ENCODE data around the gene P2RX2. TPM values are rescaled to one million over a fixed set of nuclear protein-coding genes. Genes with fewer than 3 reads are reported as not detected.
"Not testable (repeated sequence)": the region's sequence is repeated elsewhere in the genome, so short reads cannot be mapped to it uniquely, and the experiment has no call there.

P2RX2 gene
- polyA plus RNA-seq, 1 donor from 2014 or later, result not detected

GRCh38 chr12:132592282-132592970, 26.1 kb upstream of the P2RX2 start:
- Mint-ChIP-seq H3K36me3 (no peaks in the 10 kb centered on the region), H3K4me1 (peaks cover 4 to 10% (median 4%) of the 10 kb centered on the region in 3 donors), H3K27ac (no peak overlapping the region)

GRCh38 chr12:132593071-132593470, 25.5 kb upstream of the P2RX2 start:
- no peak overlapping the region for H3K4me3 Mint-ChIP-seq
- no peak overlapping the region for H3K27ac Mint-ChIP-seq
- H3K36me3 Mint-ChIP-seq, result no peaks in the 10 kb centered on the region

More at GRCh38 chr12:132592282-132592970, 26.1 kb upstream of the P2RX2 start:
- Mint-ChIP-seq H3K4me3 (no peak overlapping the region), H3K9me3 (no peaks in the 10 kb centered on the region), H3K27me3 (peaks cover 8% of the 10 kb centered on the region)

GRCh38 chr12:132593521-132593920, 25.1 kb upstream of the P2RX2 start:
- Mint-ChIP-seq H3K27ac (peak overlapping the region in 1 of 3 donors; percentile 36), H3K36me3 (no peaks in the 10 kb centered on the region), H3K4me3 (peak overlapping the region in 1 of 4 donors; percentile 69), H3K27me3 (peaks cover 11% of the 10 kb centered on the region), H3K4me1 (peaks cover 7 to 13% (median 8%) of the 10 kb centered on the region in 3 donors), H3K9me3 (no peaks in the 10 kb centered on the region)

More at GRCh38 chr12:132593071-132593470, 25.5 kb upstream of the P2RX2 start:
- Mint-ChIP-seq H3K4me1 (peaks cover 7 to 13% (median 8%) of the 10 kb centered on the region in 3 donors), H3K9me3 (no peaks in the 10 kb centered on the region), H3K27me3 (peaks cover 11% of the 10 kb centered on the region)

- H3K4me3 Mint-ChIP-seq, result peak overlapping the region in 1 of 4 donors; percentile 69
- no peaks in the 10 kb centered on the region for H3K36me3 Mint-ChIP-seq
- H3K9me3 Mint-ChIP-seq, result no peaks in the 10 kb centered on the region
- peak overlapping the region in 2 of 3 donors; percentile 36 for H3K27ac Mint-ChIP-seq
- peaks cover 11% of the 10 kb centered on the region for H3K27me3 Mint-ChIP-seq
- H3K4me1 Mint-ChIP-seq, result peaks cover 8 to 15% (median 10%) of the 10 kb centered on the region in 3 donors
Observed at GRCh38 chr12:132593938-132594358, 24.6 kb upstream of the P2RX2 start.

GRCh38 chr12:132595183-132595582, 23.4 kb upstream of the P2RX2 start:
- H3K27me3 Mint-ChIP-seq, result peaks cover 11% of the 10 kb centered on the region
- no peaks in the 10 kb centered on the region for H3K9me3 Mint-ChIP-seq
- H3K4me3 Mint-ChIP-seq, result peak overlapping the region in 2 of 4 donors; percentile 25 to 74
- H3K27ac Mint-ChIP-seq, result peak overlapping the region in 1 of 3 donors; percentile 1
- no peaks in the 10 kb centered on the region for H3K36me3 Mint-ChIP-seq
- H3K4me1 Mint-ChIP-seq, result peaks cover 8 to 20% (median 10%) of the 10 kb centered on the region in 3 donors

GRCh38 chr12:132596016-132596415, 22.6 kb upstream of the P2RX2 start:
- H3K36me3 Mint-ChIP-seq, result no peaks in the 10 kb centered on the region
- H3K4me3 Mint-ChIP-seq, result peak overlapping the region in 2 of 4 donors; percentile 58 to 65
- no peaks in the 10 kb centered on the region for H3K9me3 Mint-ChIP-seq
- H3K27ac Mint-ChIP-seq, result peak overlapping the region in 1 of 3 donors; percentile 1
- peaks cover 15% of the 10 kb centered on the region for H3K27me3 Mint-ChIP-seq
- H3K4me1 Mint-ChIP-seq, result peaks cover 10 to 21% (median 11%) of the 10 kb centered on the region in 3 donors

- H3K27me3 Mint-ChIP-seq, result peaks cover 18% of the 10 kb centered on the region
- no peaks in the 10 kb centered on the region for H3K9me3 Mint-ChIP-seq
- peak overlapping the region; percentile 11 to 92 (median 91) for H3K27ac Mint-ChIP-seq
- peak overlapping the region; percentile 40 to 95 (median 90) for H3K4me3 Mint-ChIP-seq
- no peaks in the 10 kb centered on the region for H3K36me3 Mint-ChIP-seq
- H3K4me1 Mint-ChIP-seq, result peaks cover 11 to 26% (median 12%) of the 10 kb centered on the region in 3 donors
Observed at GRCh38 chr12:132597333-132598316, 21.0 kb upstream of the P2RX2 start.

- Mint-ChIP-seq H3K4me1 (peaks cover 11 to 21% (median 12%) of the 10 kb centered on the region in 3 donors), H3K27ac (peak overlapping the region in 1 of 3 donors; percentile 82), H3K4me3 (peak overlapping the region; percentile 59 to 97 (median 74)), H3K27me3 (peaks cover 25% of the 10 kb centered on the region)
- not testable (repeated sequence) for H3K36me3 Mint-ChIP-seq, H3K9me3 Mint-ChIP-seq
Observed at GRCh38 chr12:132599502-132599901, 19.1 kb upstream of the P2RX2 start.

- Mint-ChIP-seq H3K9me3 (no peaks in the 10 kb centered on the region), H3K27ac (peak overlapping the region in 1 of 3 donors; percentile 82), H3K4me3 (peak overlapping the region; percentile 69 to 97 (median 84)), H3K27me3 (peaks cover 25% of the 10 kb centered on the region), H3K36me3 (no peaks in the 10 kb centered on the region), H3K4me1 (peaks cover 11 to 21% (median 12%) of the 10 kb centered on the region in 3 donors)
Observed at GRCh38 chr12:132600048-132601032, 18.2 kb upstream of the P2RX2 start.

- H3K9me3 Mint-ChIP-seq, result no peaks in the 10 kb centered on the region
- peaks cover 11 to 21% (median 12%) of the 10 kb centered on the region in 3 donors for H3K4me1 Mint-ChIP-seq
- peaks cover 26% of the 10 kb centered on the region for H3K27me3 Mint-ChIP-seq
- H3K27ac Mint-ChIP-seq, result peak overlapping the region in 1 of 3 donors; percentile 32
- peak overlapping the region; percentile 55 to 90 (median 74) for H3K4me3 Mint-ChIP-seq
- no peaks in the 10 kb centered on the region for H3K36me3 Mint-ChIP-seq
Observed at GRCh38 chr12:132601171-132601883, 17.2 kb upstream of the P2RX2 start.

- Mint-ChIP-seq H3K36me3 (no peaks in the 10 kb centered on the region), H3K9me3 (no peaks in the 10 kb centered on the region), H3K4me3 (peak overlapping the region in 1 of 4 donors; percentile 40), H3K27me3 (peaks cover 32% of the 10 kb centered on the region), H3K27ac (no peak overlapping the region), H3K4me1 (peaks cover 4 to 13% (median 5%) of the 10 kb centered on the region in 3 donors)
Observed at GRCh38 chr12:132602572-132603239, 15.9 kb upstream of the P2RX2 start.

- H3K9me3 Mint-ChIP-seq, result no peaks in the 10 kb centered on the region
- peaks cover 38% of the 10 kb centered on the region for H3K27me3 Mint-ChIP-seq
- H3K4me3 Mint-ChIP-seq, result peak overlapping the region in 1 of 4 donors; percentile 40
- no peaks in the 10 kb centered on the region for H3K36me3 Mint-ChIP-seq
- H3K4me1 Mint-ChIP-seq, result peaks cover 3 to 13% (median 5%) of the 10 kb centered on the region in 3 donors
- no peak overlapping the region for H3K27ac Mint-ChIP-seq
Observed at GRCh38 chr12:132603240-132604150, 15.1 kb upstream of the P2RX2 start.
